Ascending aorta (tissue), 2 donors: ENCODE results near the gene SAMD4B. TPM values are rescaled to one million over a fixed set of nuclear protein-coding genes. Genes with fewer than 3 reads are reported as not detected.
"Not testable (repeated sequence)": the region's sequence is repeated elsewhere in the genome, so short reads cannot be mapped to it uniquely, and the experiment has no call there.

Source experiments
- DNase-seq, 2 donors: peaks; one replicate each; pipeline ENCODE4 v3.0.0-alpha.2; 2019; ENCODE audit warnings: low spot score in 2 of 2
- H3K27ac ChIP-seq, 2 donors: fragments of 200-600 bp; sonication (generic); one replicate each; pipeline ENCODE4 v1.5.1; 2016 to 2017; ENCODE audit warnings: mild to moderate bottlenecking in 1 of 2
- H3K27me3 ChIP-seq: fragments of 200-600 bp; sonication (generic); one replicate; pipeline ENCODE4 v1.5.1; 2017
- H3K36me3 ChIP-seq, 2 donors: fragments of 200-600 bp; sonication (generic); one replicate each; pipeline ENCODE4 v1.5.1; 2016
- H3K4me1 ChIP-seq, 2 donors: fragments of 200-600 bp; sonication (generic); one replicate each; pipeline ENCODE4 v1.5.1; 2016 to 2017; ENCODE audit warnings: mild to moderate bottlenecking in 1 of 2
- H3K4me3 ChIP-seq, 2 donors: fragments of 200-600 bp; sonication (generic); one replicate each; pipeline ENCODE4 v1.5.1; 2016 to 2017; ENCODE audit warnings: mild to moderate bottlenecking in 1 of 2
- H3K9me3 ChIP-seq, 2 donors: fragments of 200-600 bp; sonication (generic); one replicate each; pipeline ENCODE4 v1.5.1; 2016
- CTCF ChIP-seq, 3 experiments: fragments of 200-600 bp in 2 of 3; fragments of 450-650 bp in 1 of 3; sonication (generic) in 2 of 3; IDR thresholded peaks; one replicate each; pipeline ENCODE4 v1.5.1; 2016 to 2019; ENCODE audit warnings: antibody characterized with exemption in 3 of 3, mild to moderate bottlenecking in 1 of 3, moderate library complexity in 1 of 3
- intact Hi-C: fragments of 100-400 bp; cut with DNase I; formaldehyde crosslinking; loops from one replicate; pipeline ENCODE4 v1.15.1; 2023
- total RNA-seq: library from RNA; depleted of rRNA; stranded (reverse); fragments of >200 nt; gene quantifications from one replicate; pipeline ENCODE4 v1.1.0, GENCODE V29; 2016

SAMD4B gene
- total RNA-seq, 1 donor from 2014 or later = 358 TPM

- Histone ChIP-seq H3K27me3 (no peaks in the 10 kb centered on the region), H3K27ac (no peak overlapping the region), H3K9me3 (no peaks in the 10 kb centered on the region), H3K4me1 (no peaks in the 10 kb centered on the region), H3K4me3 (no peak overlapping the region), H3K36me3 (no peaks in the 10 kb centered on the region)
- DNase-seq = no peak
- no peak for TF ChIP-seq CTCF (IDR thresholded peaks at IDR 0.05)
- intact Hi-C loops = no loop called here
Observed at GRCh38 chr19:39334444-39334976, 7.7 kb upstream of the SAMD4B start.

GRCh38 chr19:39335168-39335548, 7.1 kb upstream of the SAMD4B start:
- peak overlapping the region; percentile 21 to 40 for H3K4me3 ChIP-seq
- no peaks in the 10 kb centered on the region for H3K36me3 ChIP-seq
- H3K27ac ChIP-seq = peak overlapping the region; percentile 33 to 45
- no peaks in the 10 kb centered on the region for H3K9me3 ChIP-seq
- intact Hi-C loops = no loop called here
- no peak for DNase-seq
- no peaks in the 10 kb centered on the region for H3K4me1 ChIP-seq
- no peak for TF ChIP-seq CTCF (IDR thresholded peaks at IDR 0.05)
- no peaks in the 10 kb centered on the region for H3K27me3 ChIP-seq

- peaks cover 5 to 8% of the 10 kb centered on the region in 2 donors for H3K4me1 ChIP-seq
- no peaks in the 10 kb centered on the region for H3K9me3 ChIP-seq
- intact Hi-C loops = no loop called here
- no peak for TF ChIP-seq CTCF (IDR thresholded peaks at IDR 0.05)
- no peak for DNase-seq
- no peaks in the 10 kb centered on the region for H3K27me3 ChIP-seq
- H3K4me3 ChIP-seq = no peak overlapping the region
- H3K36me3 ChIP-seq = no peaks in the 10 kb centered on the region
- no peak overlapping the region for H3K27ac ChIP-seq
Observed at GRCh38 chr19:39336483-39336882, 5.7 kb upstream of the SAMD4B start.

GRCh38 chr19:39339674-39340073, 2.5 kb upstream of the SAMD4B start:
- no peaks in the 10 kb centered on the region for H3K9me3 ChIP-seq
- H3K4me3 ChIP-seq = no peak overlapping the region
- no peak for TF ChIP-seq CTCF (IDR thresholded peaks at IDR 0.05)
- no peak for DNase-seq
- no peak overlapping the region for H3K27ac ChIP-seq
- H3K4me1 ChIP-seq = peaks cover 11 to 23% of the 10 kb centered on the region in 2 donors
- no peaks in the 10 kb centered on the region for H3K36me3 ChIP-seq
- no peaks in the 10 kb centered on the region for H3K27me3 ChIP-seq
- intact Hi-C loops = loop anchor here (5.0 to 10.0 kb wide), 6 partner anchors 193 to 952 kb away; partner anchors contain the start of genes DYRK1B, ECH1, EID2B and FBXO17

- H3K9me3 ChIP-seq, DNase-seq: not testable (repeated sequence)
- intact Hi-C loops = loop anchor here (5.0 to 10.0 kb wide), 6 partner anchors 192 to 953 kb away; partner anchors contain the start of genes DYRK1B, ECH1, EID2B and FBXO17
Observed at GRCh38 chr19:39340156-39340555, 2.1 kb upstream of the SAMD4B start.

GRCh38 chr19:39341129-39341718, 997 bp upstream of the SAMD4B start:
- peaks cover 0 to 6% of the 10 kb centered on the region in 2 donors for H3K36me3 ChIP-seq
- peaks cover 11 to 36% of the 10 kb centered on the region in 2 donors for H3K4me1 ChIP-seq
- peak in 1 of 2 donors; percentile 67 for DNase-seq
- peak overlapping the region; percentile 84 to 86 for H3K4me3 ChIP-seq
- H3K27me3 ChIP-seq = no peaks in the 10 kb centered on the region
- TF ChIP-seq CTCF (IDR thresholded peaks at IDR 0.05) = no peak
- H3K9me3 ChIP-seq = no peaks in the 10 kb centered on the region
- intact Hi-C loops = loop anchor here (5.0 to 10.0 kb wide), 6 partner anchors 191 to 954 kb away; partner anchors contain the start of genes DYRK1B, ECH1, EID2B and FBXO17
- H3K27ac ChIP-seq = peak overlapping the region; percentile 80 to 83

More at GRCh38 chr19:39340156-39340555, 2.1 kb upstream of the SAMD4B start:
- not testable (repeated sequence) for H3K36me3 ChIP-seq, H3K27ac ChIP-seq, H3K27me3 ChIP-seq
- H3K4me3 ChIP-seq = peak overlapping the region in 1 of 2 donors; percentile 84
- peaks cover 11 to 28% of the 10 kb centered on the region in 2 donors for H3K4me1 ChIP-seq
